Peyer's patch (tissue), 4 donors: ENCODE measurements around the gene MPV17L.

Source experiments
- CTCF ChIP-seq, 6 experiments: fragments of 450-650 bp in 4 of 6; fragments of 200-600 bp in 2 of 6; sonication (generic) in 1 of 6; IDR thresholded peaks; one replicate each; pipeline ENCODE4 v1.5.1; 2017 to 2019; ENCODE audit warnings: antibody characterized with exemption in 6 of 6, mild to moderate bottlenecking in 3 of 6, moderate library complexity in 1 of 6
- POLR2A ChIP-seq, 2 donors: fragments of 450-650 bp; IDR thresholded peaks; one replicate each; pipeline ENCODE4 v1.5.1; 2017; ENCODE audit warnings: antibody characterized with exemption in 2 of 2, mild to moderate bottlenecking in 2 of 2, moderate library complexity in 2 of 2

- peak in 3 of 6 experiments; percentile 34 to 40 (median 35) for TF ChIP-seq CTCF (IDR thresholded peaks at IDR 0.05)
- TF ChIP-seq POLR2A (IDR thresholded peaks at IDR 0.05) = no peak
These were observed 62.4 kb downstream of the MPV17L start for GRCh38 chr16:15457958-15458357.
